HG03457 (cell line): ENCODE data around the gene CDK14.

ENCODE experiments used
- ATAC-seq: cut with Tn5 transposase; IDR thresholded peaks from one replicate; pipeline ENCODE4 v1.9.1; 2021; ENCODE audit warnings: moderate number of reproducible peaks; ENCODE audit not compliant: unreplicated experiment

The CDK14 gene

GRCh38 chr7:90596671-90597562 lies 796 bp downstream of the CDK14 start:
- peak; percentile 28 for ATAC-seq

DNA sequence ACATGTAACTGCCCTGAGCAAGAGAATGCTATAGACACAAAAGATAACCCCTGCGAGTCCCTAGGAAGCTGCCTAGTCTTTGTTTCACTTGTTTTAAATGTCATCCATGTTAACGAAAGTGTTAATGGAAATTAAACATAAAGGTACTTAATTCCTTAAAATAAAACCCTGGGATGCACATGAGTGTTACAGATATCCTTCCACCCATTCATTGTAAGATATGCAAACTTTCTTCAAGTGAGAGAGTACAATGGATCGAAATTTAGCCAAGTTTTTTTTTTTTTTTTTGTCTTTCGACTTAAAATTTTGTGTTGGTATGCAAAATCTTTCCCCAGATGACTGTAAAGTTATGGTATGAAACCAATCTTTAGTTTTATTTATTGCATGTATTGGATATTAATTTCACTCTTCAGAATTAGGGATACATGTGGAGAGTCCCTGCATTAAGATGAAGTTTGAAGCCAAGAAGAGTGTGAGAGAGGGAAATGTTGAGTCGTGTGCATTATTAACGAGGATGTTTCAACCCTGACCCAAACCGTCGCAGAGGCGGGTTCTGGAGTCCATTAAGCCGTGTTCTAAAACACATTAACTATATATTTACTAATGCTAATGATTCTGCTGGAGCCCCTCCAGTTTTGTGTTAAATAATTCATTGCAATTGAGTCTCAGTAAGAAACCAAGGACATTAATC lies 1.6 kb downstream of the CDK14 start:
- no peak for ATAC-seq

DNA sequence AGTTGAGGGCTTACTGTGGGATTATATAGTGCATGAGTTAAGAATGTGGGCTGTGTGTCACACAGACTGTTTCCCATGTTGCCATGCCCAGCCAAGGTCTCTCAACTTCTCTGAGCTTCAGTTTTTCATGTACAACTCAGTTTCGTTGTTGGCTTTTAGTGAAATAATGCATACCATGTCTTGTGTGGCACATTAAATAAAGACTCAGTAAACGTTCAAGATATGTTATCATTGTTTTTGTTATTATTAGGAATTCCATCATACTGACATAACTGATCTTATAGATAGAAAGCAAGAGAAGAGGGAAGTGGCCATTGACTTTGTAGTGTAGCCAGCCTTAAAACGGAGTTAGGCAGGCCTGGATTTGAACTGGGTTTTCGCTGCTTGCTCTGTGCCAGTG lies 2.9 kb downstream of the CDK14 start:
- no peak for ATAC-seq

DNA sequence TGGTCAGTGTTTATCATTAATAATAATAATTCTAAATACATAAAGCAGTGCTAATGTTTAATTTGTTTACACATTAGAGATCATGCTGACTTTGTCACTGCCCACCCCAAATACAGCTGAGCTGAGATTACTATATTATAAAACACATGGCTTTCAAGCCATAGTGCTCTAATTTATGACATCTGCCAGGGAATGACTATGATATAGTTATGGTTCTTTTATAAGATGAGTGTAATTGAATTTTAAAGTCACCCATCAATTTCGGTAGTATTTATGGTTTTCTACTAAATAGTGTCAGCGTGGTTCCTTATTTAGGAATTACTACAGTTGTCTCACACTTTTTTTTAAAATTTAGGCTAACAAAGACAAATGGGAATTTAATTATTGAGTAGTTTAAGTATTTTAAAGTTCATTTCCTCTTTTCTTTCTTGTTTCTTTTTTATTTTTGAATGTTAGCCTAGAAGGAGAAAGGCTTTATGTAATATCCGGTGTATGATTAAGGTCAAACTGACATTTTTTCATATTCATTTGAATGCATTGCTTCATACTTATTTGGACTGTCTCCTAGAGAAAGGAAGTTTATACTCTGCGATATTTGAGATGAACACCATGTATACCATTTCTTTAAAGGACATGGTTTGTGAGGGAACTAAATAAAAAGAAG lies 3.9 kb downstream of the CDK14 start:
- no peak for ATAC-seq

DNA sequence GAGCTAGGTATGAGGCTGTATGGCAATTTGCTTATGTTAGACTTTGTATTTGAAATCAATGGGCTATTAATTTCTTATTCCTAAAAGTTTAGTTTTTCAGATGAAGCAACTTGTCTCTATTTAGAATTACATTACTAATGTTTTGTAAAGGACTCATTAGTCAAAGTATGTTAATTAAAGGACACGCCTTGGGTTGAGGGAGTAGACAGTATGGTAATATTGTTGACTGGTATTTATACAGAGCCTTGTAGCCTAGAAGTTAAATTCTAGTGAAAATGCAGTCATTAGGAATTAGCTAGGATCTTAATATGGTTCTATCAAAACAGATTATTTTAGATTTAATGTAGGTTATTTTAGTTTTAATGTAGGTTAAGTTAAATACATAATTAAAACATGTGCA lies 6.2 kb downstream of the CDK14 start:
- no peak for ATAC-seq

DNA sequence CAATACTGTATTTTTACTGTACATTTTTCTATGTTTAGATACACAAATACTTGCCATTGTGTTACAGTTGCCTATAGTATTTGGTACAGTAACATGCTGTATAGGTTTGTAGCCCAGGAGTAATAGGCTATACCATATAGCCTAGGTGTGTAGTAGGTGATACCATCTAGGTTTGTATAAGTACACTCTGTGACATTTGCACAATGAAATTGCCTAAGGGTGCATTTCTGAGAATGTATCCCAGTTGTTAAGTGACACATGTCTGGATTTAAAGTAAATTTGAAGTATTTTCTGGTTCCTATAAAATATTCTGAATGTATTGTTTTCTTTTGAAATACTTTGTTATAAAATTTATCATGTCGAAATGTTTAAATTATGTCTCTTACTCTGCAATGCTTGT lies 7.2 kb downstream of the CDK14 start:
- no peak for ATAC-seq

DNA sequence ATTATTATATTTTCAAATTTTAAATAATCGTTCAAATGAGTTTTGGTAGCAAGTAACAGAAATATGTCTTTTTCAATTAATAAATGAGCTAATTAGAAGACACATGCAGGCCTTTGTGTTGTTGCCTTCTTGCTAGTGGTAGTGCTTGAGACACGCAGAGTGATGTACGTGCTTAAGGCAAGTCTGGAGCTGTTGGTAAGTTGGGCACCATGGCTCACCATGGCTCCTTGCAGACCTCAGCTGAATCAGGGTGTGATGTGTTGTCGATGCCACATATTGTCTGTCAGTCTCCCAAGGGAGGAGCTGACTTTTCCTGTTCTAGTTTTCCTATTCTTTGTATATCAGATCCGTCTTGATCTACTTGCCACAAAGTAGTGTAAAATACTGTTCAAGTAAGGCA lies 8.3 kb downstream of the CDK14 start:
- no peak for ATAC-seq

DNA sequence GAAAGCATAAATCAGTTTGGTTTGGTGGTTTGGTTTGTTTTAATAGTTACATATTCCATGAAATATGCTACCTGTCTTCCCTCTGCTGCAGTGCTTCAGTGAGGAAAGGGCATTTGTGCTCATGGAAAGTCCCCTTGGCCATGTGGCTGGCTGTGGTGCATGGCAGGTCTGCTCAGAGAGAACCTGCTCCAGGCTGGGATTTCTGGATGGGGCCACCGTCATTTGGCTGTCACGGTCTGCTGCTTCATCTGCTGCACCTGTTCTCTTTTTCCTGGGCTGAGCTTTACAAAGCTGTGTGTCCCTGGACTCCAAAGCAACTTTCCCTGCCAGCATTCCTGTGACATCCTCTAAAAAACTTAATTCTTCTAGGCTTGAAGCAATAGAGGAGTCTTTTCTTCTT lies 8.9 kb downstream of the CDK14 start:
- peak; percentile 53 for ATAC-seq

DNA sequence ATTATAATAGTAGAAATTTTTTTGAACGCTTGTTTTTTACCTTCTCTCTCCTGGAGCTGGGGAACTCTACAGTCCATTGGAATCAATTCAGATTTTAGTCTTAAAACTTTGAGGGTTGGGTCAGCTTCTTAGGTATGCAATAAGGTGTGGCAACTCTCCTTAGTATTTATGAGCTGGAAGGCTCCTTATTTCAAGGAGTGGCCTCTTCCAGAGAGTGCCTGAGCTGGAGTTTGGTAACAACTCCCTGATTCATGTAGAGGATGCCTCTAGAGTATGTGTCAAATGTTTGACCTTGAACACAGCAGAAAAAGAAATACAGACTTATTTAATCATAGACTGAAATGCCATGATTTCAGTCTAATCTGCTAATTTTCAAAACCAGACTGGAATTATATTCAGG lies 11.1 kb downstream of the CDK14 start:
- no peak for ATAC-seq

GRCh38 chr7:90610105-90610504 lies 14.0 kb downstream of the CDK14 start:
- ATAC-seq = no peak

DNA sequence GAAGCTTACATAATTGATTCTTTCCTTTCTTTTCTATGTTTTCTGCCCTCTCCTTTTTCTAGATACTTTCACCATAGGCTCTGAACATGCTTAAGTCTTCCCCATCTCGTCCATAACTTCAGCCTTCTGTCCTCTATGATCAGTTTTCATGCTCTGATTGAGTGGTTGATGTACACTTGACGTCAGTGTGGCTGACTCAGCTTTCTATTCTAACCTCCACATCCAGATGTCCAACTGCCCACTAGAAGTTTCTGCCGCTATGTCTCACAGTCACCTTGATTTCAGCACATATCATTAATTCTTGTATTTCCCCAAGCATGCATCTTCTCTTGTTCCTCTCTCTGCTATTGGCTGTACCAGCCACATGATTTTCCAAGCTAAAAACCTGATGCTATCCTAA lies 15.0 kb downstream of the CDK14 start:
- ATAC-seq = no peak

- ATAC-seq = peak; percentile 92
Observed at GRCh38 chr7:90613088-90613498, 17.0 kb downstream of the CDK14 start.

GRCh38 chr7:90617442-90617841 lies 21.3 kb downstream of the CDK14 start:
- no peak for ATAC-seq

- no peak for ATAC-seq
Observed at GRCh38 chr7:90618876-90619275, 22.8 kb downstream of the CDK14 start.

DNA sequence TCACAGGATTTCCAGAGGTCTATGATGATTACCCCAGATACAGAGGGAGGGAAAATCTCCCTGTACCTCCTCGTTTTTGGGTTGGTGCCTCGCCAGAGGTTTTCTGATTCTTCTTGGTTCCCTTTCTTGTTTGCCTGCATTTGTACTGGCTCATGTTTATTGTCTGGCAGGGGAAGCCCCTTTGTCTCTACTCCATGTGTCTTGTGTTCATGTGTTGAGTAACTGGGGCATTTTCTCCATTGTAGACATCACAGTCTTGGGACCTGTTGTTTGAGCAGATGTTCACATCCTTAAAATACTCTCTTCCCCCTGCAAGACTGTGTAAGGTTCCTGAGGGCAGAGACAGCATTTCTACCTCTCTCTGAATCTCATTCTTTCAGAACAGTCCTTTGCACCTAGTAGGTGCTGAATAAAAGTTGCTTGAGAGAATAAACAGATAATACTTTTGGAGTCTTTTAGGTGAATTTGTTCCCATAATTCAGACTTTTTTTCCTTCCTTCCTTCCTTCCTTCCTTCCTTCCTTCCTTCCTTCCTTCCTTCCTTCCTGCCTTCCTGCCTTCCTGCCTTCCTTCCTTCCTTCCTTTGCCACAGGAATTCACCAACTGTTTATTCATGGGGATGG lies 25.1 kb downstream of the CDK14 start:
- ATAC-seq = no peak

DNA sequence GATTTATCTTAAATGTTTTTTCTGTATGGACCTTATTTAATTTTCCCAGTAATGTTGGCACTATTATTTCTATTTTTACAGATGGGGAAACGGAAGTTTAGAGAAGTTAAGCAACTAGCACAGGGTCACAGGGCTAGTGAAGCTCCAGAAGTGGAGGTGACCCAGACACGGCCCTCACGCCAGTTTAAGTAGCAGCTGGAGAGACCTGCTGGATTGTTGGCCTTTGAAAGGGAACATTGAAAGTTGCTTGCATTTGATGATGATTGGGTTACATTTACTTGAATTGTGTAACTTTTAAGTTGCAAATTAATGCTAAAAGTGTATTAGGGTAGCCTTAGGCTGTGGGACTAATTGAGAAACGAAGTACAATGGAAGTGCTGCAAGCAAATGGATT lies 25.6 kb downstream of the CDK14 start:
- no peak for ATAC-seq

- ATAC-seq = no peak
Observed at GRCh38 chr7:90622670-90623069, 26.5 kb downstream of the CDK14 start.

- ATAC-seq = no peak
Observed at GRCh38 chr7:90624225-90624911, 28.2 kb downstream of the CDK14 start.

DNA sequence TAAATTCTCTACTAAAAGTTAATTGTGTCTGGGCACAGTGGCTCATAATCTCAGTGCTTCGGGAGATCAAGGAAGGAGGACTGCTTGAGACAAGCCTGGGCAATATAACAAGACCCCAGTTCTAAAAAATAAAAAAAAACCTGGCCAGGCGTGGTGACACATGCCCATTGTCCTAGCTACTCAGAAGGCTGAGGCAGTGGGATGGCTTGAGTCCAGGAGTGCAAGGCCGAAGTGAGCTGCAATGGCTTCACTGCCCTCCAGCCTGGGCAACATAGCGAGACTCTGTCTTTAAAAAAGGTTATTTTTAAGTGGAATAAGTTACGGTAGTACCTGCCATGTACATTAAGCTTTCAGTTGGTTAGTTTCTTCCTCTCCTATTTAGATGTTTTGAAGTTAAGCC lies 28.9 kb downstream of the CDK14 start:
- ATAC-seq = no peak

DNA sequence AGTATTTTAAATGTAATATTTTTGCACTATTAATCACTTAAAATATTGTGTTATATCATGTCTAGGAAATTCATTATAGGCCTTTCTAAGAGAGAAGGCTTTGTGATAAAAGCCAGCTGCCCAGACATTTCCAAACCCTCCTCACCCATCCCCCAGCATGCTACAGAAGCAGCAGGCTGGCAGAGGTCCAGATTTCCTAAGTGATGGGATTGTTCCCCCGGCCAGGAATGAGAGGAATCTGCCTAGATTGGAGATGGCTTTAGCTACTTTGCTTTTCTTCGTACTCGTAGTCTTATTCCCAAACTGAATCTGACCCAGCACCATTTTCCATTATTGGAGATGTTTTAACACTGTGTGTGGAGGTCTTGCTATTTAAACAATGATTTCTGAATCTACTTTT lies 29.4 kb downstream of the CDK14 start:
- ATAC-seq = no peak

DNA sequence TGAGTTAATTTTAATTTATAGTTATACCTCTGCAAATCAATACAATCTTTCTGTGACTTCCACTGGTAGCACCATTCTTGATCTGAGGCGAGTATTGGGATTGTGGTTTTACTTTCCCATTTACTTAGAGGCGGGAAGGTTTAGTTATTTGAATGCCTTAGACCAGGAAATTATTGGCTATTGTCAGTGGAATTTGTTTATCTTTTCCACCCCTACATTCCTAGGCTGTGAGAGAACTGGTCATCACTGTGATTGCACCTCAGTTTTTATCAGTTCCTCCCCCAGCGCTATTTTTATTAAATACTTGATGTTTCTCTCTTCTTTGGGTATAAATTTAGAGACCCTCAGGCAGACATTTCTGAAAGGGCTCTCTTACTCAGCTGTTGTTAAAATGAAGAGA lies 29.9 kb downstream of the CDK14 start:
- ATAC-seq = no peak
